Liver (tissue), 3 donors: Measurements from ENCODE around the gene TRERF1.

ENCODE experiments used
- CTCF ChIP-seq: fragments of 150-350 bp; IDR thresholded peaks from 2 replicates; pipeline ENCODE4 v1.5.1; 2017; ENCODE audit warnings: improper control_type of control experiment, low read depth, low read length; ENCODE audit not compliant: missing input control
- TAF1 ChIP-seq: conservative IDR thresholded peaks from 2 replicates; pipeline ENCODE4 v1.6.1; 2016; ENCODE audit warnings: antibody characterized with exemption, mild to moderate bottlenecking
- donor health status: healthy.
- donor health status: healthy.

GRCh38 chr6:42431877-42432276 lies 19.8 kb downstream of the TRERF1 start:
- TF ChIP-seq CTCF, result no peak
- no peak for TF ChIP-seq TAF1
